Activated T-cell treated with anti-CD3 and anti-CD28 coated beads, Interleukin-2, amount 50 U/mL, for 72 hours (primary cell): ENCODE data around the gene TTC27. TPM values are rescaled to one million over a fixed set of nuclear protein-coding genes. Genes with fewer than 3 reads are reported as not detected.

Experiments
- ATAC-seq, 2 donors: fragments of 150-1000 bp; cut with Tn5 transposase; replicated peaks in 1 of 2; 2 replicates each; pipeline ENCODE4 v1.10.0; 2021; ENCODE audit warnings: moderate library complexity in 2 of 2, mild to moderate bottlenecking in 1 of 2
- DNase-seq, 2 donors: peaks; one replicate each; pipeline ENCODE4 v3.0.0; 2021 to 2022; ENCODE audit warnings: mixed read lengths in 1 of 2
- H3K27ac Mint-ChIP-seq: one replicate; pipeline ENCODE4 v1.8.0; 2022; ENCODE audit warnings: mild to moderate bottlenecking, moderate library complexity, mixed read lengths
- H3K27me3 Mint-ChIP-seq: one replicate; pipeline ENCODE4 v1.8.0; 2022; ENCODE audit warnings: low read depth, mixed read lengths
- H3K36me3 Mint-ChIP-seq, 2 donors: one replicate each; pipeline ENCODE4 v1.8.0; 2022; ENCODE audit warnings: mixed read lengths in 2 of 2, mild to moderate bottlenecking in 1 of 2; ENCODE audit not compliant: insufficient read depth in 2 of 2
- H3K4me1 Mint-ChIP-seq: one replicate; pipeline ENCODE4 v1.8.0; 2022; ENCODE audit warnings: low read depth, mixed read lengths
- H3K4me3 Mint-ChIP-seq, 2 donors: one replicate each; pipeline ENCODE4 v1.8.0; 2022; ENCODE audit warnings: mild to moderate bottlenecking in 2 of 2, mixed read lengths in 2 of 2, moderate library complexity in 2 of 2
- H3K9me3 Mint-ChIP-seq, 2 donors: one replicate each; pipeline ENCODE4 v1.8.0; 2022; ENCODE audit warnings: mixed read lengths in 2 of 2
- total RNA-seq, 2 donors: library from RNA; stranded (reverse); gene quantifications; one replicate each; pipeline ENCODE4 v1.2.3, GENCODE V29; 2022

Gene TTC27
- total RNA-seq, 2 donors from 2014 or later: 24.2 to 27.8 TPM

GRCh38 chr2:32732912-32733472 lies 105.1 kb downstream of the TTC27 start:
- Mint-ChIP-seq H3K27ac (no peak overlapping the region), H3K4me3 (no peak overlapping the region), H3K27me3 (no peaks in the 10 kb centered on the region), H3K4me1 (peaks cover 4% of the 10 kb centered on the region), H3K9me3 (no peaks in the 10 kb centered on the region), H3K36me3 (peaks cover 1 to 10% of the 10 kb centered on the region in 2 donors)
- no peak for DNase-seq
- ATAC-seq: no peak

- Mint-ChIP-seq H3K36me3 (peaks cover 2 to 8% of the 10 kb centered on the region in 2 donors), H3K27me3 (no peaks in the 10 kb centered on the region), H3K27ac (no peak overlapping the region), H3K9me3 (no peaks in the 10 kb centered on the region), H3K4me3 (no peak overlapping the region), H3K4me1 (peaks cover 4% of the 10 kb centered on the region)
- ATAC-seq: no peak
- no peak for DNase-seq
Measured at GRCh38 chr2:32735348-32735747, 107.5 kb downstream of the TTC27 start.

- Mint-ChIP-seq H3K27me3 (no peaks in the 10 kb centered on the region), H3K4me1 (no peaks in the 10 kb centered on the region), H3K36me3 (peaks cover 6 to 20% of the 10 kb centered on the region in 2 donors), H3K27ac (no peak overlapping the region), H3K4me3 (no peak overlapping the region), H3K9me3 (no peaks in the 10 kb centered on the region)
- ATAC-seq (no peak), DNase-seq (no peak)
Measured at GRCh38 chr2:32738939-32739338, 111.1 kb downstream of the TTC27 start.

- Mint-ChIP-seq H3K36me3 (peaks cover 9 to 27% of the 10 kb centered on the region in 2 donors), H3K4me3 (no peak overlapping the region), H3K4me1 (peaks cover 4% of the 10 kb centered on the region), H3K27me3 (no peaks in the 10 kb centered on the region), H3K9me3 (no peaks in the 10 kb centered on the region), H3K27ac (no peak overlapping the region)
- DNase-seq (no peak), ATAC-seq (no peak)
Measured at GRCh38 chr2:32739664-32740063, 111.8 kb downstream of the TTC27 start.

- DNase-seq (no peak), ATAC-seq (no peak)
- Mint-ChIP-seq H3K36me3 (peaks cover 9 to 29% of the 10 kb centered on the region in 2 donors), H3K27me3 (no peaks in the 10 kb centered on the region), H3K4me1 (peaks cover 5% of the 10 kb centered on the region), H3K9me3 (no peaks in the 10 kb centered on the region), H3K27ac (no peak overlapping the region), H3K4me3 (no peak overlapping the region)
Measured at GRCh38 chr2:32741575-32741974, 113.7 kb downstream of the TTC27 start.

- H3K27me3 Mint-ChIP-seq: no peaks in the 10 kb centered on the region
- H3K27ac Mint-ChIP-seq: no peak overlapping the region
- H3K9me3 Mint-ChIP-seq: no peaks in the 10 kb centered on the region
- DNase-seq: no peak
- H3K4me3 Mint-ChIP-seq: no peak overlapping the region
- peaks cover 5% of the 10 kb centered on the region for H3K4me1 Mint-ChIP-seq
- no peak for ATAC-seq
- H3K36me3 Mint-ChIP-seq: peaks cover 13 to 24% of the 10 kb centered on the region in 2 donors
Measured at GRCh38 chr2:32742376-32742775, 114.5 kb downstream of the TTC27 start.

- ATAC-seq (no peak), DNase-seq (no peak)
- Mint-ChIP-seq H3K4me3 (no peak overlapping the region), H3K4me1 (peaks cover 5% of the 10 kb centered on the region), H3K27me3 (no peaks in the 10 kb centered on the region), H3K9me3 (peaks cover 0 to 2% of the 10 kb centered on the region in 2 donors), H3K27ac (no peak overlapping the region), H3K36me3 (peaks cover 10 to 33% of the 10 kb centered on the region in 2 donors)
Measured at GRCh38 chr2:32743480-32744236, 115.8 kb downstream of the TTC27 start.

GRCh38 chr2:32745191-32745590 lies 117.3 kb downstream of the TTC27 start:
- H3K27ac Mint-ChIP-seq: no peak overlapping the region
- peaks cover 5% of the 10 kb centered on the region for H3K4me1 Mint-ChIP-seq
- ATAC-seq (peak; percentile 52 to 56), DNase-seq (no peak)
- no peak overlapping the region for H3K4me3 Mint-ChIP-seq
- no peaks in the 10 kb centered on the region for H3K27me3 Mint-ChIP-seq
- H3K9me3 Mint-ChIP-seq: peaks cover 0 to 2% of the 10 kb centered on the region in 2 donors
- peaks cover 10 to 36% of the 10 kb centered on the region in 2 donors for H3K36me3 Mint-ChIP-seq

GRCh38 chr2:32745675-32746074 lies 117.8 kb downstream of the TTC27 start:
- H3K4me1 Mint-ChIP-seq: peaks cover 5% of the 10 kb centered on the region
- ATAC-seq: no peak
- H3K36me3 Mint-ChIP-seq: peaks cover 10 to 36% of the 10 kb centered on the region in 2 donors
- DNase-seq: no peak
- H3K4me3 Mint-ChIP-seq: no peak overlapping the region
- H3K9me3 Mint-ChIP-seq: peaks cover 0 to 2% of the 10 kb centered on the region in 2 donors
- H3K27me3 Mint-ChIP-seq: no peaks in the 10 kb centered on the region
- no peak overlapping the region for H3K27ac Mint-ChIP-seq

GRCh38 chr2:32746669-32747068 lies 118.8 kb downstream of the TTC27 start:
- no peak overlapping the region for H3K27ac Mint-ChIP-seq
- H3K36me3 Mint-ChIP-seq: peaks cover 6 to 32% of the 10 kb centered on the region in 2 donors
- peaks cover 5% of the 10 kb centered on the region for H3K4me1 Mint-ChIP-seq
- H3K9me3 Mint-ChIP-seq: peaks cover 0 to 2% of the 10 kb centered on the region in 2 donors
- DNase-seq (no peak), ATAC-seq (no peak)
- H3K4me3 Mint-ChIP-seq: no peak overlapping the region
- no peaks in the 10 kb centered on the region for H3K27me3 Mint-ChIP-seq

- H3K4me1 Mint-ChIP-seq: peaks cover 5% of the 10 kb centered on the region
- peaks cover 6 to 29% of the 10 kb centered on the region in 2 donors for H3K36me3 Mint-ChIP-seq
Measured at GRCh38 chr2:32748158-32748557, 120.3 kb downstream of the TTC27 start.

GRCh38 chr2:32750880-32751279 lies 123.0 kb downstream of the TTC27 start:
- DNase-seq (no peak), ATAC-seq (no peak)
- Mint-ChIP-seq H3K36me3 (peaks cover 4 to 20% of the 10 kb centered on the region in 2 donors), H3K4me1 (peaks cover 4% of the 10 kb centered on the region), H3K27ac (no peak overlapping the region), H3K4me3 (no peak overlapping the region), H3K27me3 (no peaks in the 10 kb centered on the region), H3K9me3 (peaks cover 0 to 2% of the 10 kb centered on the region in 2 donors)

More at GRCh38 chr2:32748158-32748557, 120.3 kb downstream of the TTC27 start:
- DNase-seq (no peak), ATAC-seq (no peak)
- Mint-ChIP-seq H3K27ac (no peak overlapping the region), H3K27me3 (no peaks in the 10 kb centered on the region), H3K9me3 (peaks cover 0 to 2% of the 10 kb centered on the region in 2 donors), H3K4me3 (no peak overlapping the region)

- no peak for ATAC-seq
- H3K27me3 Mint-ChIP-seq: no peaks in the 10 kb centered on the region
- no peak overlapping the region for H3K27ac Mint-ChIP-seq
- H3K4me3 Mint-ChIP-seq: no peak overlapping the region
- peaks cover 17% of the 10 kb centered on the region for H3K4me1 Mint-ChIP-seq
- peaks cover 0 to 2% of the 10 kb centered on the region in 2 donors for H3K9me3 Mint-ChIP-seq
- no peak for DNase-seq
- peaks cover 0 to 16% of the 10 kb centered on the region in 2 donors for H3K36me3 Mint-ChIP-seq
Measured at GRCh38 chr2:32752205-32752604, 124.4 kb downstream of the TTC27 start.
